Measurements from ENCODE around the gene PPP1R7. TPM values are rescaled to one million over a fixed set of nuclear protein-coding genes. Genes with fewer than 3 reads are reported as not detected.

Gene PPP1R7
- total RNA-seq, 1 experiment from 2014 or later: 80.2 TPM

- peak overlapping the region; percentile 71 for H3K4me3 ChIP-seq
- no peak for DNase-seq
- H3K27me3 ChIP-seq: no peaks in the 10 kb centered on the region
- no peaks in the 10 kb centered on the region for H3K9me3 ChIP-seq
- H3K36me3 ChIP-seq: peaks cover 7% of the 10 kb centered on the region
Observed at GRCh38 chr2:241150660-241151530, 628 bp downstream of the PPP1R7 start.

GRCh38 chr2:241151934-241152660 is 1.8 kb downstream of the PPP1R7 start:
- no peaks in the 10 kb centered on the region for H3K27me3 ChIP-seq
- DNase-seq: no peak
- no peak overlapping the region for H3K4me3 ChIP-seq

GRCh38 chr2:241153616-241154015 is 3.3 kb downstream of the PPP1R7 start:
- no peaks in the 10 kb centered on the region for H3K27me3 ChIP-seq
- no peaks in the 10 kb centered on the region for H3K9me3 ChIP-seq
- no peak overlapping the region for H3K4me3 ChIP-seq
- DNase-seq: no peak
- H3K36me3 ChIP-seq: peaks cover 20% of the 10 kb centered on the region

More at GRCh38 chr2:241151934-241152660, 1.8 kb downstream of the PPP1R7 start:
- peaks cover 9% of the 10 kb centered on the region for H3K36me3 ChIP-seq
- no peaks in the 10 kb centered on the region for H3K9me3 ChIP-seq

- Histone ChIP-seq H3K27me3 (no peaks in the 10 kb centered on the region), H3K36me3 (peaks cover 20% of the 10 kb centered on the region), H3K4me3 (no peak overlapping the region), H3K9me3 (no peaks in the 10 kb centered on the region)
- DNase-seq: no peak
Observed at GRCh38 chr2:241154915-241155314, 4.6 kb downstream of the PPP1R7 start.

GRCh38 chr2:241155936-241156335 is 5.7 kb downstream of the PPP1R7 start:
- H3K27me3 ChIP-seq: no peaks in the 10 kb centered on the region
- peaks cover 23% of the 10 kb centered on the region for H3K36me3 ChIP-seq
- DNase-seq: no peak
- H3K4me3 ChIP-seq: no peak overlapping the region
- H3K9me3 ChIP-seq: no peaks in the 10 kb centered on the region

GRCh38 chr2:241156971-241157441 is 6.7 kb downstream of the PPP1R7 start:
- H3K4me3 ChIP-seq: no peak overlapping the region
- H3K36me3 ChIP-seq: peaks cover 23% of the 10 kb centered on the region
- DNase-seq: no peak

GRCh38 chr2:241157841-241158545 is 7.7 kb downstream of the PPP1R7 start:
- Histone ChIP-seq H3K4me3 (no peak overlapping the region), H3K27me3 (no peaks in the 10 kb centered on the region)
- no peak for DNase-seq

More at GRCh38 chr2:241156971-241157441, 6.7 kb downstream of the PPP1R7 start:
- Histone ChIP-seq H3K27me3 (no peaks in the 10 kb centered on the region), H3K9me3 (no peaks in the 10 kb centered on the region)

GRCh38 chr2:241158546-241158900 is 8.3 kb downstream of the PPP1R7 start:
- Histone ChIP-seq H3K36me3 (peaks cover 24% of the 10 kb centered on the region), H3K27me3 (no peaks in the 10 kb centered on the region), H3K4me3 (no peak overlapping the region), H3K9me3 (no peaks in the 10 kb centered on the region)
- no peak for DNase-seq

More at GRCh38 chr2:241157841-241158545, 7.7 kb downstream of the PPP1R7 start:
- Histone ChIP-seq H3K9me3 (no peaks in the 10 kb centered on the region), H3K36me3 (peaks cover 21% of the 10 kb centered on the region)

GRCh38 chr2:241159116-241159515 is 8.8 kb downstream of the PPP1R7 start:
- DNase-seq: no peak
- no peak overlapping the region for H3K4me3 ChIP-seq
- no peaks in the 10 kb centered on the region for H3K9me3 ChIP-seq
- peaks cover 25% of the 10 kb centered on the region for H3K36me3 ChIP-seq
- no peaks in the 10 kb centered on the region for H3K27me3 ChIP-seq

GRCh38 chr2:241160318-241160717 is 10.1 kb downstream of the PPP1R7 start:
- H3K4me3 ChIP-seq: no peak overlapping the region
- H3K27me3 ChIP-seq: no peaks in the 10 kb centered on the region
- H3K9me3 ChIP-seq: no peaks in the 10 kb centered on the region
- no peak for DNase-seq
- H3K36me3 ChIP-seq: peaks cover 28% of the 10 kb centered on the region

GRCh38 chr2:241161646-241162281 is 11.5 kb downstream of the PPP1R7 start:
- Histone ChIP-seq H3K9me3 (no peaks in the 10 kb centered on the region), H3K27me3 (no peaks in the 10 kb centered on the region), H3K36me3 (peaks cover 32% of the 10 kb centered on the region), H3K4me3 (no peak overlapping the region)
- DNase-seq: peak; percentile 99

- DNase-seq: no peak
- no peak overlapping the region for H3K4me3 ChIP-seq
- H3K27me3 ChIP-seq: no peaks in the 10 kb centered on the region
- no peaks in the 10 kb centered on the region for H3K9me3 ChIP-seq
- H3K36me3 ChIP-seq: peaks cover 28% of the 10 kb centered on the region
Observed at GRCh38 chr2:241163601-241164118, 13.4 kb downstream of the PPP1R7 start.

GRCh38 chr2:241168366-241168765 is 18.1 kb downstream of the PPP1R7 start:
- DNase-seq: no peak
- peaks cover 11% of the 10 kb centered on the region for H3K9me3 ChIP-seq
- peaks cover 48% of the 10 kb centered on the region for H3K36me3 ChIP-seq
- no peaks in the 10 kb centered on the region for H3K27me3 ChIP-seq
- H3K4me3 ChIP-seq: no peak overlapping the region

- Histone ChIP-seq H3K36me3 (peaks cover 29% of the 10 kb centered on the region), H3K9me3 (peaks cover 11% of the 10 kb centered on the region), H3K4me3 (no peak overlapping the region), H3K27me3 (no peaks in the 10 kb centered on the region)
- DNase-seq: no peak
Observed at GRCh38 chr2:241173557-241173956, 23.3 kb downstream of the PPP1R7 start.

- Histone ChIP-seq H3K4me3 (no peak overlapping the region), H3K36me3 (peaks cover 5% of the 10 kb centered on the region; the same call in 1 of the 2 replicates), H3K27me3 (no peaks in the 10 kb centered on the region), H3K9me3 (no peaks in the 10 kb centered on the region)
- no peak for DNase-seq
Observed at GRCh38 chr2:241177526-241178334, 27.5 kb downstream of the PPP1R7 start.
